ENCODE results near the gene TMIGD1. TPM values are rescaled to one million over a fixed set of nuclear protein-coding genes. Genes with fewer than 3 reads are reported as not detected.
A peak's percentile ranks its signal among the peaks of the same experiment; 100 is the strongest.

TMIGD1 gene
- total RNA-seq, 1 experiment from 2014 or later = not detected

GRCh38 chr17:30332057-30332542 is 1.8 kb downstream of the TMIGD1 start:
- DNase-seq (ENCODE audit: low read depth) = peak; percentile 75

DNA sequence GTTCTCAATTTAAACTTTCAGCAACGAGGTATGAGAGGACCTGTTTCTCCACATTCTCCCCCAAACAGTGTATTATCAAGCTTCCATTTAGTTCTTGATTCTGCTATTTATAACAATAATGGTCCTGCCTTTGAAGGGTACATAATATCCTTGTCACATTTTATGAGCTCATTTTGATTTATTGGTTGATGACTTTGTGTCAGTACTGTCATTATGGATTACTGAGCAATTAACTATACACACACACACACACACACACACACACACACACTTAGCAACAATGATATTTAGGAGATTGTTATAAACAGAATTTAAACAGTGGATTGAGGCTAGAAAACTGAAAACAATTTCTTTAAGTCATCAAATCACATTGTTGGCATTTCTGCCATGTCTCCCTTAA is 7.0 kb downstream of the TMIGD1 start:
- DNase-seq (ENCODE audit: low read depth) = no peak

DNA sequence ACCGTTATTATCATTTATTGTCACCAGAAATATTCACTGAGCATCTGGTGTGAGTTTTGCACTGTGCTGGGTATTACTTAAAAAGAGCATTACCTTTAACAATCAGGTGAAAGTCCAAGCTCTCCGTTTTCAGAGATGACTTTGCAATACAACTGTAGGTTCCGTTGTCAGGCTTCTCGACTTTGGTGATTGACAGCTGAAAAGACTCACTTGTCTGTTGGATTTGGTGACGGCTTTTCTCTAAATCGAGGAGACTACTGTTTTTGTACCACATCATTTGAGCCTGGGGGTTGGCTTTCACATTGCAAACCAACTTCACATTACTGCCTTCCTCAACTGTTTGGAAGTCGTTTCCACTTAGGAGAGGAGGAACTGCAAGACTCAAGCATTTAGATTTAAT is 9.1 kb downstream of the TMIGD1 start:
- no peak for DNase-seq (ENCODE audit: low read depth)

- DNase-seq (ENCODE audit: low read depth) = peak; percentile 49
These were observed 9.9 kb downstream of the TMIGD1 start for GRCh38 chr17:30323895-30324319.

DNA sequence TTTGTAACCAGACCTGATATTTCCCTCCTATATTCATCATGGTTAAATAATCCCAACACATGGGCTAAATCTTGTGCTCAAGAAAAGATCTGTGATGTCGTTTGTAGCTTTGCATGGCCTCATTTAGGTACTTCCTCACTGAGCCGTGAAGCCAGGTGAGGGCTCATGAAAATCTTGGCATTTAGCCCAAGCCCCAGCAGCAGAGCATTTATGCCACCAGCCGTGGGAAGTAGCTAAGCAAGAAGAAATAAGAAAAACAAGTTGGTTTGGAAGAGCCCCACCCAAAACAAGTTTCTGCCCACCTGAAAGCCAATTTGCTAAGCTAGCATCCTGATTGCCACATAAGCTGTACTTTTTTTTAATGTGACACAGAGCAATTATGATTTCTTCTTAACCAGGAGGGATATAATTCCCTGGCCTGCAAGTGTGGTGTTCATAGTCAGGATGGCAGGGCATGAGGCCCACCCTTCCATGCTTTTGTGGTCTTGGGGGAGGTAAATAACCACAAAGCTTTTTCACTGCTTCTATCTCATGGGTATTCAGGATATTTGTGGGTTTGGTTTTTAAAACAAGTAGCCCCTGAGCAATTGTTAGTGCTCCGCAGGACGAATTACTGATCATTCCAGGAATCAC is 10.5 kb downstream of the TMIGD1 start:
- DNase-seq (ENCODE audit: low read depth) = no peak

GRCh38 chr17:30321314-30321713 is 12.5 kb downstream of the TMIGD1 start:
- DNase-seq (ENCODE audit: low read depth) = no peak

DNA sequence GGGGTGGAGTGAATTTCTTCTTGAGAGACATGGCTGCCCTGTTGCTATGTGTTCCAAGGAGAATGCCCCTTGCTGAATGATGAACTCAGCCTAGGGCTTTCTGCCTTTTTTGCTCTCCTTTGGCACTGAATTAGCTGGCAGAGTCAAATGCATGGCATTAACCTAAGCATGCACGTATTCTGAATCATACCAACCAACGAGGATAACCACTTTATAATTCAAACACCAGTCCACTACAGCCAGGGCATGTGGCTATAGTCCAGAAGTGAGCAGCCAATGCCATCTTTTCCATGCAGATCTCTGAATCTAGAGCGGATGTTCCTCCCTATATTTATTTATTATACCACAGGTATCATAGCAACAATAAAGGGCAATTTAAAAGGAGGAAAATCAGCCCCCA is 15.7 kb downstream of the TMIGD1 start:
- no peak for DNase-seq (ENCODE audit: low read depth)

- no peak for DNase-seq (ENCODE audit: low read depth)
These were observed 17.1 kb downstream of the TMIGD1 start for GRCh38 chr17:30316736-30317135.

DNA sequence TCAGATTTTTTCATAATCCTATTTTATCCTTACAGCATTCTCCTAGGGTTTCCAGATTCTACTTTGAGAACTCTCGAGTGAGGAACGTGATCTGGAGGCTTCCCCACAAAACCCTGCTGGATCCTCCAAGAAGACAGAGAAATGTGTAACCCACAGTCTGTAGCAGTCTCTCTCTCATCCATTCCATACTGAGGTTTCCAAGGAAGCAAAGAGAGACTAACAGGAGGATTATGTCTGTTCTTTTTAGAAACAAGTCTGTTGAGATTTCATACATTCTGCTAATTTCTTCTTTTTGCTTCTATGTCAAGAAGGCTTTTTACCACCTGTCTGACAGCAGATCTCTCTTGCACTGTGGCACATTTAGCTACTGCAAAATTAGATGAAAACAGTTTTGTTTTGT is 18.8 kb downstream of the TMIGD1 start:
- no peak for DNase-seq (ENCODE audit: low read depth)

- no peak for DNase-seq (ENCODE audit: low read depth)
These were observed 19.4 kb downstream of the TMIGD1 start for GRCh38 chr17:30314474-30314873.

DNA sequence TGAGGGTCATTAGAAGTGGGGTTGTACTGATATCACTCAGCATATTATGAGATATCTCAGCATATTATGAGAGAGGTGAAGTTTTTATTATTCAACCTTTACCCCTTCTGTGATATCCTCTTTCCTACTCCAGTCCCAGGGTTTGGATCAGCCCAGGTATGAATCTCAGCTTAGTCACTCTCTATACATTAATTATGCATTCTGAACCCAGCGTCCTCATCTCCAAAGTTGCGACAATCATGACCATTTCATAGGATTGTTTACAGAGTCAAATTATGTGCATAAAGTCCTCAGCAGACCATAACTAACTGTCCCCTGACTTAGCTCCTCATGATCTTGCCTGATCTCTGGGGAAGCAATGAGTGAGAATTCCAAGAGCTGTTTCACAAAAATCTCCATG is 21.6 kb downstream of the TMIGD1 start:
- no peak for DNase-seq (ENCODE audit: low read depth)

GRCh38 chr17:30310562-30310961 is 23.3 kb downstream of the TMIGD1 start:
- DNase-seq (ENCODE audit: low read depth) = no peak

GRCh38 chr17:30309591-30309990 is 24.3 kb downstream of the TMIGD1 start:
- DNase-seq (ENCODE audit: low read depth) = peak; percentile 14

- no peak for DNase-seq (ENCODE audit: low read depth)
These were observed 25.5 kb downstream of the TMIGD1 start for GRCh38 chr17:30308406-30308805.

- no peak for DNase-seq (ENCODE audit: low read depth)
These were observed 29.1 kb downstream of the TMIGD1 start for GRCh38 chr17:30304778-30305177.

DNA sequence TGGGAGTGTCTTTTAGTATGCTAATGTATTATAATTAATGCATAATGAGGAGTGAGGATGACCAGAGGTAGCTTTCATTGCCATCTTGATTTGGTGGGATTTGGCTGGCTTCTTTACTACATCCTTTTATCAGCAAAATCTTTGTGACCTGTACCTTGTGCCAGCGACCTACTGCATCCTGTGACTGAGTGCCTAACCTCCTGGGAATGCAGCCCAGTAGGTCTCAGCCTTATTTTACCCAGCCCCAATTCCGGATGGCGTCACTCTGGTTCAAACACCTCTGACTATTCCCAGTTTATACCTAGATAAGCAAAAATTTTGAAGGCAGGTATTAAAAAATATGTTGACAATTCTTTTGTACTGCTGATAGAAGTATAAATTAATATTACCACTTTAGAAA is 31.6 kb downstream of the TMIGD1 start:
- DNase-seq (ENCODE audit: low read depth) = no peak

- DNase-seq (ENCODE audit: low read depth) = no peak
These were observed 33.0 kb downstream of the TMIGD1 start for GRCh38 chr17:30300818-30301217.

GRCh38 chr17:30299000-30299399 is 34.9 kb downstream of the TMIGD1 start:
- DNase-seq (ENCODE audit: low read depth) = no peak

- no peak for DNase-seq (ENCODE audit: low read depth)
These were observed 36.1 kb downstream of the TMIGD1 start for GRCh38 chr17:30297715-30298114.

DNA sequence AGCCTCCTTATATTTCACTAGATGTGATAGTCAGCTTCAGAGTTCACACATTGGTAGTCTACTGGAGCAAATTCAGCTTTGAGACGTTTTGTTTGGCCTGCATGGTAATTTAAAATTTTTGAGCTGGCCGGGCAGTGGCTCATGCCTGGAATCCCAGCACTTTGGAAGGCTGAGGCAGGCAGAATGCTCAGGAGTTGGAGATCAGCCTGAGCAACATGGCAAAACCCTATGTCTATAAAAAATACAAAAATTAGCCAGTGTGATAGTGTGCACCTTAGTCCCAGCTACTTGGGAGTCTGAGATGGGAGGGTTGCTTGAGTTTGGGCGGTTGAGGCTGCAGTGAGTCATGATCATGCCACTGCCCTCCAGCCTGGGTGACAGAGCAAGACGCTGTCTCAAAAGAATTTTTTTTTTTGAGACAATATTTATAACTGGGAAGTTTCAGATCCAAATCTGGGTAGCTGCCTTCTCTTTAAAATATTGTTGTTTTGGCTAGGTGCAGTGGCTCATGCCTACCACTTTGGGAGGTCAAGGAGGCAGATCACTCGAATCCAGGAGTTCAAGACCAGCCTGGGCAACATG is 37.3 kb downstream of the TMIGD1 start:
- DNase-seq (ENCODE audit: low read depth) = peak; percentile 36

- no peak for DNase-seq (ENCODE audit: low read depth)
These were observed 41.5 kb downstream of the TMIGD1 start for GRCh38 chr17:30292286-30292858.

DNA sequence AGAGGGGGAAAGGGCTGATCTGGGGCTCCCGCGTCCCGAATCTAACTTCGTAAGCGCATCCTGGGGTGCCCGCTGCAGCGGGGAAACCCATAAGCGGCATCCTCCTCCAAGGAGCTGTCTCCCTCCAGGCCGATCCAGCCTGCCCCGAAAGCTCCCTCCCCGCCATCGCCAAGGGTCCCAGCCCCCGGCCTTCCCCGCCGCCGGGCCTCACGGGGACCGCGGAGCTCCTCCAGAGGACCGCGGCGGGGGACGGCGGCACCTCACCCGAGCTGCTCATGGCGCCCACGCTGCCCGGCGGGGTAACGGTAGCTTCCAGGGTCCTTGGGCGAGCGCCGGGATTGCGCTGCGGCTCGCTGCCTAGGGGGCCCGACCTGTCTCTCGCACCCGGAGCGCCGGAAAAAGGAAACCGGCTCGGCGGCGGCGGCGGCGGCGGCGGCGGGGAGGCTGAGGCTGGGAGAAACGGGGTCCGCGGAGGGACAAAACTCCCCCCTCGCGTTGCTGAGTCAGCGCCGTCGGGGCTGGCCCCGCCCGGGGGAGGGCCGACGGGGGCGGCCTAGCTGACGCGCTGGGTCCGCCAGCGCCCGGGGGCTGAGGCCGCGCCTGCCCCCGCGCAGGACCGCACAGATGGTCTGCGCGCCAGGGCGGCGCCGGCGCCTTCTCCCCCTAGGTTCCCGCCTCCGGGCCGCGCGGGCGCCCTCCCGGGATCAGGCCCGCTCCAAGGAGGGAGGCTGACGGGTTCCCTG is 42.1 kb downstream of the TMIGD1 start, which contains the start of gene BLMH:
Gene BLMH (minus strand): TSS at position 402 of the 743 bp plus-strand sequence. CDS start 125 bp downstream, at position 277.
- DNase-seq (ENCODE audit: low read depth) = peak; percentile 84

Measured in RPMI7951 (cell line).